ENCODE results near the gene LGALS16.

GRCh38 chr19:39681416-39681815 lies 25.7 kb downstream of the LGALS16 start:
- no peak for TF ChIP-seq POLR2AphosphoS5 (IDR thresholded peaks at IDR 0.05)
- no peak for TF ChIP-seq POLR2A (IDR thresholded peaks at IDR 0.05)
- no peak for TF ChIP-seq CTCF (IDR thresholded peaks at IDR 0.05)
